Measurements from ENCODE around the gene PLXNC1.

PLXNC1 gene

DNA sequence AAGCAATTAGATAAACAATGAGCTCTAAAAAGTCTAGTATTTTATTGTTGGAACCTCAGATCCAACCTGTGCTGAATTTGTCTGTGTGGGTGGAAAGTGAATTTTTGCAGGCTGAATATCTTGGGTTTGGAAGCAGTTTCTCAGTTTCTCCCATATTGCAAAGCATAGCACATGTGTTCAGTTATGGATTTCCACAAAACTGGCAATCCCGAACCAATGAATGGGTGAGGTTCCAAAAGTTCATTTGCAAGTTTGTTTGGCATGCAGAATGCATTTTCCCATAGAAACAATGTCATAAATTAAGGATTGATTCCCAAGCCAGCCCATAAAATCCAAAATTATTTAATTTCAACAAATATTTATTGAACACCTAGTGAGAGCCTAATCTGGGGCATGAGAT, 43.4 kb downstream of the PLXNC1 start:
- POLR2A ChIA-PET, result no interaction called here
- TF ChIP-seq LEF1 (IDR thresholded peaks at IDR 0.05; ENCODE audit: borderline replicate concordance) (no peak), ZNF384 (IDR thresholded peaks at IDR 0.05) (no peak), SP1 (IDR thresholded peaks at IDR 0.05) (no peak), FOXK2 (IDR thresholded peaks at IDR 0.05) (no peak), HDGF (IDR thresholded peaks at IDR 0.05; ENCODE audit: borderline replicate concordance) (no peak), SUZ12 (IDR thresholded peaks at IDR 0.05) (no peak), TARDBP (IDR thresholded peaks at IDR 0.05) (no peak), ELF4 (IDR thresholded peaks at IDR 0.05) (no peak), FOXM1 (IDR thresholded peaks at IDR 0.05; ENCODE audit: borderline replicate concordance) (no peak)
- CTCF ChIA-PET, result no interaction called here
- DNase-seq (ENCODE audit: extremely low spot score), result no peak

DNA sequence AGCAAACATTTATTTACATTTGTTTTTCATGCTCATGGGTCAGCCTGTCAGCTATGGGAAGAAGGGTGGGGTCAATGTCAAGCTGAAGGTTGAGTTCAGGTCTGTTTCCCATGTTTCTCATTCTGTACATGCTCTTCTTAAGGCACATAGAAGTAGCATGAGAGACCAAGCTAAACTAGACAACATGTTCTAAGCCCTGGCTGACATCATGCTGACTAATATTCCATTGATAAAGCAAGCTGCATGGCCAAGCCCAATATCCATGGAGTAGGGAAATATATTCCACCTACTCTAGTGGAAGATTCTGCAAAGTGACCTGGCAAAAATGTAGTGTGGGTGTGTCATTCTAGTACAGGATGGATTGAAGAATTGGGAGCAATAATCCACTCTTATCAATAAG, 44.1 kb downstream of the PLXNC1 start:
- ChIA-PET CTCF (no interaction called here), POLR2A (no interaction called here)
- TF ChIP-seq TARDBP (IDR thresholded peaks at IDR 0.05), result no peak
- no peak for TF ChIP-seq ELF4 (IDR thresholded peaks at IDR 0.05)
- no peak for TF ChIP-seq SUZ12 (IDR thresholded peaks at IDR 0.05)
- TF ChIP-seq FOXK2 (IDR thresholded peaks at IDR 0.05), result no peak
- TF ChIP-seq HDGF (IDR thresholded peaks at IDR 0.05; ENCODE audit: borderline replicate concordance), result no peak
- no peak for TF ChIP-seq SP1 (IDR thresholded peaks at IDR 0.05)
- no peak for TF ChIP-seq ARNT (IDR thresholded peaks at IDR 0.05)
- no peak for DNase-seq (ENCODE audit: extremely low spot score)

- CTCF ChIA-PET, result no interaction called here
- TF ChIP-seq BHLHE40 (IDR thresholded peaks at IDR 0.05; ENCODE audit: borderline replicate concordance) (no peak), FOXK2 (IDR thresholded peaks at IDR 0.05) (no peak), SP1 (IDR thresholded peaks at IDR 0.05) (no peak), LEF1 (IDR thresholded peaks at IDR 0.05; ENCODE audit: borderline replicate concordance) (no peak), NFRKB (IDR thresholded peaks at IDR 0.05) (no peak), SUZ12 (IDR thresholded peaks at IDR 0.05) (no peak), HDGF (IDR thresholded peaks at IDR 0.05; ENCODE audit: borderline replicate concordance) (no peak), ARNT (IDR thresholded peaks at IDR 0.05) (no peak), CTBP1 (IDR thresholded peaks at IDR 0.05; ENCODE audit: borderline replicate concordance) (no peak), ZNF384 (IDR thresholded peaks at IDR 0.05) (no peak), FOXA1 (IDR thresholded peaks at IDR 0.05) (no peak), ELF4 (IDR thresholded peaks at IDR 0.05) (no peak), PKNOX1 (IDR thresholded peaks at IDR 0.05) (no peak), TARDBP (IDR thresholded peaks at IDR 0.05) (no peak), L3MBTL2 (conservative IDR thresholded peaks at IDR 0.05) (no peak), FOXM1 (IDR thresholded peaks at IDR 0.05; ENCODE audit: borderline replicate concordance) (no peak)
- POLR2A ChIA-PET, result no interaction called here
- no peak for DNase-seq (ENCODE audit: extremely low spot score)
These were observed 44.8 kb downstream of the PLXNC1 start for GRCh38 chr12:94193168-94193567.

- ChIA-PET POLR2A (no interaction called here), CTCF (no interaction called here)
- no peak for DNase-seq (ENCODE audit: extremely low spot score)
- TF ChIP-seq HDGF (IDR thresholded peaks at IDR 0.05; ENCODE audit: borderline replicate concordance) (no peak), PKNOX1 (IDR thresholded peaks at IDR 0.05) (no peak), FOXA1 (IDR thresholded peaks at IDR 0.05) (no peak), SP1 (IDR thresholded peaks at IDR 0.05) (no peak), NFRKB (IDR thresholded peaks at IDR 0.05) (no peak), ELF4 (IDR thresholded peaks at IDR 0.05) (no peak), BHLHE40 (IDR thresholded peaks at IDR 0.05; ENCODE audit: borderline replicate concordance) (no peak), L3MBTL2 (conservative IDR thresholded peaks at IDR 0.05) (no peak), FOXK2 (IDR thresholded peaks at IDR 0.05) (no peak), LEF1 (IDR thresholded peaks at IDR 0.05; ENCODE audit: borderline replicate concordance) (no peak), SUZ12 (IDR thresholded peaks at IDR 0.05) (no peak)
These were observed 47.1 kb downstream of the PLXNC1 start for GRCh38 chr12:94195483-94195882.

- TF ChIP-seq ZNF384 (IDR thresholded peaks at IDR 0.05), result no peak
- no peak for TF ChIP-seq ELF4 (IDR thresholded peaks at IDR 0.05)
- no peak for TF ChIP-seq BHLHE40 (IDR thresholded peaks at IDR 0.05; ENCODE audit: borderline replicate concordance)
- TF ChIP-seq TARDBP (IDR thresholded peaks at IDR 0.05), result no peak
- TF ChIP-seq NFRKB (IDR thresholded peaks at IDR 0.05), result no peak
- no peak for TF ChIP-seq FOXK2 (IDR thresholded peaks at IDR 0.05)
- no peak for TF ChIP-seq ARNT (IDR thresholded peaks at IDR 0.05)
- TF ChIP-seq SUZ12 (IDR thresholded peaks at IDR 0.05), result no peak
- no peak for TF ChIP-seq FOXM1 (IDR thresholded peaks at IDR 0.05; ENCODE audit: borderline replicate concordance)
- no peak for TF ChIP-seq HDGF (IDR thresholded peaks at IDR 0.05; ENCODE audit: borderline replicate concordance)
- no peak for TF ChIP-seq L3MBTL2 (conservative IDR thresholded peaks at IDR 0.05)
- no peak for TF ChIP-seq LEF1 (IDR thresholded peaks at IDR 0.05; ENCODE audit: borderline replicate concordance)
- TF ChIP-seq FOXA1 (IDR thresholded peaks at IDR 0.05), result no peak
- no peak for TF ChIP-seq PKNOX1 (IDR thresholded peaks at IDR 0.05)
- TF ChIP-seq CTBP1 (IDR thresholded peaks at IDR 0.05; ENCODE audit: borderline replicate concordance), result no peak
- no peak for TF ChIP-seq SP1 (IDR thresholded peaks at IDR 0.05)
- ChIA-PET POLR2A (no interaction called here), CTCF (no interaction called here)
- no peak for DNase-seq (ENCODE audit: extremely low spot score)
These were observed 50.1 kb downstream of the PLXNC1 start for GRCh38 chr12:94198469-94198868.

- ChIA-PET CTCF (no interaction called here), POLR2A (no interaction called here)
- TF ChIP-seq ARNT (IDR thresholded peaks at IDR 0.05) (no peak), TARDBP (IDR thresholded peaks at IDR 0.05) (no peak), CTBP1 (IDR thresholded peaks at IDR 0.05; ENCODE audit: borderline replicate concordance) (no peak), SUZ12 (IDR thresholded peaks at IDR 0.05) (no peak), NFRKB (IDR thresholded peaks at IDR 0.05) (no peak), SP1 (IDR thresholded peaks at IDR 0.05) (no peak), ELF4 (IDR thresholded peaks at IDR 0.05) (no peak), ZNF384 (IDR thresholded peaks at IDR 0.05) (no peak), BHLHE40 (IDR thresholded peaks at IDR 0.05; ENCODE audit: borderline replicate concordance) (no peak), FOXA1 (IDR thresholded peaks at IDR 0.05) (no peak), PKNOX1 (IDR thresholded peaks at IDR 0.05) (no peak), FOXK2 (IDR thresholded peaks at IDR 0.05) (no peak), FOXM1 (IDR thresholded peaks at IDR 0.05; ENCODE audit: borderline replicate concordance) (no peak)
- no peak for DNase-seq (ENCODE audit: extremely low spot score)
These were observed 50.5 kb downstream of the PLXNC1 start for GRCh38 chr12:94198872-94199271.
